RWPE2 (cell line): ENCODE data around the gene OR2F2.

ENCODE experiments used
- ATAC-seq: fragments of 200-7000 bp; cut with Tn5 transposase; 3 replicates; pipeline ENCODE4 v1.9.1; 2021; ENCODE audit warnings: low read depth
- DNase-seq: peaks from one replicate; pipeline ENCODE4 v3.0.0-alpha.2; 2020; ENCODE audit warnings: low spot score
- H3K27ac ChIP-seq: fragments of 450-650 bp; 2 replicates; pipeline ENCODE4 v1.5.1; 2017; ENCODE audit warnings: mild to moderate bottlenecking; ENCODE audit not compliant: poor library complexity, severe bottlenecking
- H3K27me3 ChIP-seq: fragments of 250-450 bp; sonication (Bioruptor Pico); 2 replicates; pipeline ENCODE4 v1.5.1; 2021; ENCODE audit warnings: mild to moderate bottlenecking, moderate library complexity; ENCODE audit not compliant: insufficient read depth, poor library complexity, severe bottlenecking
- H3K36me3 ChIP-seq: fragments of 250-450 bp; sonication (Bioruptor Pico); 2 replicates; pipeline ENCODE4 v1.5.1; 2020; ENCODE audit warnings: low read depth, mild to moderate bottlenecking, moderate library complexity
- H3K4me1 ChIP-seq: fragments of 250-450 bp; sonication (Bioruptor Pico); 2 replicates; pipeline ENCODE4 v1.5.1; 2021; ENCODE audit warnings: mild to moderate bottlenecking, moderate library complexity; ENCODE audit not compliant: insufficient read depth, poor library complexity, severe bottlenecking
- H3K4me3 ChIP-seq: fragments of 250-450 bp; sonication (Bioruptor Pico); 2 replicates; pipeline ENCODE4 v1.5.1; 2021; ENCODE audit warnings: mild to moderate bottlenecking, moderate library complexity; ENCODE audit not compliant: severe bottlenecking
- H3K9me3 ChIP-seq: fragments of 250-450 bp; sonication (Bioruptor Pico); 2 replicates; pipeline ENCODE4 v1.5.1; 2021; ENCODE audit warnings: mild to moderate bottlenecking, moderate library complexity; ENCODE audit not compliant: severe bottlenecking
- TF ChIP-seq, protein P1 (sequence below): fragments of 450-650 bp; IDR thresholded peaks from one replicate; pipeline ENCODE4 v1.5.1; 2017; ENCODE audit warnings: mild to moderate bottlenecking, moderate library complexity; ENCODE audit not compliant: poor library complexity, severe bottlenecking

Gene OR2F2

GRCh38 chr7:143980746-143981510, 45.9 kb downstream of the OR2F2 start:
- Histone ChIP-seq H3K27me3 (no peaks in the 10 kb centered on the region), H3K4me3 (no peak overlapping the region), H3K27ac (peak overlapping the region; percentile 70), H3K4me1 (peaks cover 17% of the 10 kb centered on the region), H3K36me3 (no peaks in the 10 kb centered on the region), H3K9me3 (no peaks in the 10 kb centered on the region)
- DNase-seq (no peak), ATAC-seq (no peak)
- TF ChIP-seq, protein P1, sequence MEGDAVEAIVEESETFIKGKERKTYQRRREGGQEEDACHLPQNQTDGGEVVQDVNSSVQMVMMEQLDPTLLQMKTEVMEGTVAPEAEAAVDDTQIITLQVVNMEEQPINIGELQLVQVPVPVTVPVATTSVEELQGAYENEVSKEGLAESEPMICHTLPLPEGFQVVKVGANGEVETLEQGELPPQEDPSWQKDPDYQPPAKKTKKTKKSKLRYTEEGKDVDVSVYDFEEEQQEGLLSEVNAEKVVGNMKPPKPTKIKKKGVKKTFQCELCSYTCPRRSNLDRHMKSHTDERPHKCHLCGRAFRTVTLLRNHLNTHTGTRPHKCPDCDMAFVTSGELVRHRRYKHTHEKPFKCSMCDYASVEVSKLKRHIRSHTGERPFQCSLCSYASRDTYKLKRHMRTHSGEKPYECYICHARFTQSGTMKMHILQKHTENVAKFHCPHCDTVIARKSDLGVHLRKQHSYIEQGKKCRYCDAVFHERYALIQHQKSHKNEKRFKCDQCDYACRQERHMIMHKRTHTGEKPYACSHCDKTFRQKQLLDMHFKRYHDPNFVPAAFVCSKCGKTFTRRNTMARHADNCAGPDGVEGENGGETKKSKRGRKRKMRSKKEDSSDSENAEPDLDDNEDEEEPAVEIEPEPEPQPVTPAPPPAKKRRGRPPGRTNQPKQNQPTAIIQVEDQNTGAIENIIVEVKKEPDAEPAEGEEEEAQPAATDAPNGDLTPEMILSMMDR, result no peak

DNA sequence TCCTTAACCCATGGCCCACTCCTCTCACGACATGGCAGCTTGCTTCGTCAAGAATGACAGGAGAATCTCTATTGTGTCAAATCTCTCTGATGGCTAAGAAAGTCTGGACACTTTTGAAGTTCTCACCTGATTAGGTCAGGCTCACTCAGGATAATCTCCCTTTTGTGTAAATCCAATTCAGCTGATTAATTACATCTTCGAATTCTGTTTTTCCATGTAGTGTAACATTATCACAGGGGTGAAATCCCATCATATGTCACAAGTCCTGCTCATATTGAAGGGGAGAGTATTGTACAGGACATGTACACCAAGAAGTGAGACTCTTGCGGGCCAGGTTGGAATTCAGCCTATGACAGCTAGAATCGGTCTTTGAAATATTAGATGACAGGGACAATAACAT, 48.9 kb downstream of the OR2F2 start:
- ATAC-seq (no peak), DNase-seq (no peak)
- H3K4me3 ChIP-seq, result no peak overlapping the region
- no peaks in the 10 kb centered on the region for H3K36me3 ChIP-seq
- H3K27me3 ChIP-seq, result no peaks in the 10 kb centered on the region
- TF ChIP-seq, protein P1, result no peak
- no peaks in the 10 kb centered on the region for H3K9me3 ChIP-seq
- peaks cover 14% of the 10 kb centered on the region for H3K4me1 ChIP-seq
- H3K27ac ChIP-seq, result no peak overlapping the region
